ENCODE measurements around the gene UBE2E2.

Gene UBE2E2

DNA sequence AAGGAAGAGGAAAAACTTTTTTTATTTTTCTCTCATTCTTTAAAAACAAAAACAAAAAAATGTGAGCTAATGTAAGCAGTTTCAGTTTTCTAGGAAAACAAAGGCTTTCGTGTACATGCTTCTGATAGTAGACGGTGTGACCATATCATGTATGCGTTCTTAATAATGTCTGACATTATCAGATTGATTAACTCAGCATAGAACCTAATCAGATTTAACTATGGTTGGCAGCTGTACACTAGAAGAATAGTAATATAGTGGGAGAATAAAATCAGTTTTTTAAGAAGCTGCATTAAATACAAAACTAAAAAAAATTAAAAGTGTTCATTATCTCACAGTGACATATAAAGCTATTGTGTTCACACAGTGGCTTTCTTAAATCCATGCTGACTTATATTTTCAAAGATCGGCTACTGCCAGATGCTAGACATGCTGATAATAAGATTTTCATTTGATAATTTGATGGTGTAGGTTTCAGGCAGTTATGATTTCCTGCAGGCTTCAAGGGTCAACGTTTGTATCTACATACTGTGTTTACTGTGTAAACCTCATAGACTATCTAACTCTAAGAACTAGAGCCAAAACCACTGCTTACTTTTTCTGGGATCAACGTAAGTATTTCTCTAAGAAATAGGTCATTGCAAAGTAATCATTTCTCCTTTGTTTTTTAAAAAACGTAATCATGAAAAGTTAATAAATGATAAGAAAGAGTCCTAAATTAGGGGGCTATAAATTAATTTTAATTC, 74.0 kb downstream of the UBE2E2 start:
- DNase-seq (ENCODE audit: low read depth) = no peak

DNA sequence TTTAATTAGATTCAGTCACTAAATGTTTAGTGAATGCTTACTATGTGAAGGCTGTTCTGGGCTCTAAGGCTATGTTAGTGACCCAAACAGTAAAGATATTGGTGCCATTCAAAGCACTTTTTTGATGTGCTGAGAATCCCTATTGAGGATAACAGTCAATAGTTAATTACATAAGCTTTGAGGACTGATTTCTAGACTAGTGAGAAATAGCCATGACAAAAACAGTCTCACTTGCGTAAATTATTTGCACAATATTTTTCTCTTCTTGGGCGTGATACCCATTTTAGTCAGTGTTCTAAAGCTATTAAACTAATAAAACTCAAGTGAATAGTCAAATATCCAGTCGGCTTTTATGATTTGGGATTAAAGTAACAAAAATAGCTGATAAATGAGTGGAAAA, 74.6 kb downstream of the UBE2E2 start:
- DNase-seq (ENCODE audit: low read depth) = no peak

- DNase-seq (ENCODE audit: low read depth) = no peak
Observed at GRCh38 chr3:23283625-23284024, 80.5 kb downstream of the UBE2E2 start.

DNA sequence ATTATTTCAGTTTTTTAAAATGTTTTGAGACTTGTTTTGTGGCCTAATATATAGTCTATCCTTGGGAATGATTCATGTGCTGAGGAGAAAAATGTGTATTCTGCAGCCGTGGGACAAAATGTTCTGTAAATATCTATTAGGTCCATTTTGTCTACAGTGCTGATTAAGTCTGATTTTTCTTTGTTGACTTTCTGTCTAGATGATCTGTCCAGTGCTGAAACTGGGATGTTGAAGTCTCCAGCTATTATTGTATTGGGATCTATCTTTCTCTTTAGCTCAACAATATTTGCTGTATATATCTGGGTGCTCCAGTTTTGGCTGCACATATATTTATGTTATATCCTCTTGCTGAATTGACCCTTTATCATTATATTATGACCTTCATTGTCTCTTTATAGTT, 85.2 kb downstream of the UBE2E2 start:
- no peak for DNase-seq (ENCODE audit: low read depth)

DNA sequence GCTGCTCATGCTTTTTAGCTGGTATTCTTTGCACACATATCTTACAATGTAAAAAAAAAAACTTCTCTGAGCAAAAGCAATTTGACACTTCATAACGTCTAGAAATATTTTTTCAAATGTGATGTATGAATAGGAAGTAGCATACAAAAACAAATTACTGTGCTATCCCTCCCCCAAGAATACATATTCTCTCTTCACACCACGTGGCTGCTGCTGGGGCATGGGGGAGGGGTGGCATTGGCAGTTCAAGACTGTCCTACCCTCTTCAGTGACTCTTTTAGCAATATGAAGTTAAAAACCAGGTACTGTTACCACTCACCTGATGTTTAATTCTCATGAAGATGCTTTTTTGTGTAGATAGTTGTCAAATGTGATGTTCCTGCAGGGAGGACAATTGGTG, 85.6 kb downstream of the UBE2E2 start:
- no peak for DNase-seq (ENCODE audit: low read depth)

GRCh38 chr3:23292432-23292831, 89.3 kb downstream of the UBE2E2 start:
- DNase-seq (ENCODE audit: low read depth) = no peak

- no peak for DNase-seq (ENCODE audit: low read depth)
Observed at GRCh38 chr3:23294770-23295387, 91.8 kb downstream of the UBE2E2 start.

- no peak for DNase-seq (ENCODE audit: low read depth)
Observed at GRCh38 chr3:23301819-23302218, 98.7 kb downstream of the UBE2E2 start.

- no peak for DNase-seq (ENCODE audit: low read depth)
Observed at GRCh38 chr3:23302271-23302670, 99.1 kb downstream of the UBE2E2 start.

- no peak for DNase-seq (ENCODE audit: low read depth)
Observed at GRCh38 chr3:23303601-23304217, 100.6 kb downstream of the UBE2E2 start.

DNA sequence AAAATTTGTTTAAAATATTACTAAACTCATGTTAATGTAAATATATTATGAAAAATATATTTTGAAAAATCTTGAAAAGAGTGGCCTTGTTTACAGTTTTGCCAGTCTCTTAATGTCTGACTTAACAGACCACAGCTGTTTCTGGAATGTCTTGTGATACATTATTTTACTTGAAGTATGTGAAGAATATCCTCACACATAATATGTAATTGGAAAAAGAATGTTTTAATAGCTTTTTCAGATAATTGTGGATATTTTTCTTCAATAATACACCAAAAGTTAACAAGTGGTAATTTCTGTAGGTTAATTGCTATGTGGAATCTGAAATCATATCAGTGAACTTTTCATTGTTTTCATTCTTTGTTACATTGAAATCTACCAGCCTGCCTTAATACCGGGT, 101.3 kb downstream of the UBE2E2 start:
- no peak for DNase-seq (ENCODE audit: low read depth)

- no peak for DNase-seq (ENCODE audit: low read depth)
Observed at GRCh38 chr3:23308986-23309625, 106.0 kb downstream of the UBE2E2 start.

GRCh38 chr3:23312866-23313265, 109.7 kb downstream of the UBE2E2 start:
- no peak for DNase-seq (ENCODE audit: low read depth)

DNA sequence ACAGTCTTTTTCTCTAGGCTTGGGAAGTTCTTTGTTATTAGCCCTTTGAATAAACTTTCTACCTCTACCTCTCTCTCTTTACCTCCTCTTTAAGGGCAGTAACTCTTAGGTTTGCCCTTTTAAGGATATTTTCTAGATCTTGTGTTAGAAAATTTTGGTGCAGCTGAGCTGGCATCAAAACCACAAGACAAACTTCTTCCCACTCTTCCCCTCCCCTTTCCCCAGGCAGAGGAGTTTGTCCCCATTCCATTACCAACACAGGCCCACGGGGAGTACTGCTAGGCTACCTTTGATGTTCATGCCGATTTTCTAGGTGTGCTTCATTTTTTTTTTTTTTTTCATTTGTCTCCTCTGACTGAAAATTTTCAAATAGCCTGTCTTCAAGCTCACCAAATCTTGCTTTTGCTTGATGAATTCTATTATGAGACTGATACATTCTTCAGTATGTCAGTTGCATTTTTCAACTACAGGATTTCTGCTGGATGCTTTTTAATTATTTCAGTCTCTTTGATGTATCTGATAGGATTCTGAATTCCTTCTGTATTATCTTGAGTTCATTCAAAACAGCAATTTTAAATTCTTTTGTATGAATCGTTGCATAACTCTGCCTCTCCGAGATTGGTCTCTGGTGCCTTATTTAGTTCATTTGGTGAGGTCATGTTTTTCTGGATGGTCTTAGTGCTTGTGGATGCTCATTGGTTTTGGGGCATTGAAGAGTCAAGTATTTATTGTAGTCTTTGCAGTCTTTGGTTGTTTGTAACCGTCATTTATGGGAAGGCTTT, 112.0 kb downstream of the UBE2E2 start:
- no peak for DNase-seq (ENCODE audit: low read depth)

DNA sequence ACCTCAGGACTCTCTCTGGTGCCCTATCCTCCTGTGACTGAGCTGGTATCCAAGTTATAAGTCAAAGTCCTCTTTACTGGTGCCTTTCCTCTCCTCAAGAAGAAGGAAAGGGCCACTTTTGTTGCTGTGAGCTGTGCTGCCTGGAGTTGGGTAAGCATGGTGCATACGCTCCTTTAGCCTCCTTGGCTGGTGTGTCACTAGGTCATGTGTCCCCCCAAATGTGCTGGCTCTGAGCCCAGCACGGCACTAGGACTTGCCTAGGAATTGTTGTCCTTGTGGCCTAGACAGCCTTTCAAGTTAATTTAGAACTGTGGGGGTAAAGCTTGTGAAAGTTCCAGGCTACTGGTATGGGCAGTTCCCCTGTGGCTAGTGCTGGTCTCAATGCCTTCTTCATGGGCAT, 113.8 kb downstream of the UBE2E2 start:
- DNase-seq (ENCODE audit: low read depth) = no peak

- no peak for DNase-seq (ENCODE audit: low read depth)
Observed at GRCh38 chr3:23319366-23320312, 116.5 kb downstream of the UBE2E2 start.

GRCh38 chr3:23320586-23321570, 117.8 kb downstream of the UBE2E2 start:
- no peak for DNase-seq (ENCODE audit: low read depth)

DNA sequence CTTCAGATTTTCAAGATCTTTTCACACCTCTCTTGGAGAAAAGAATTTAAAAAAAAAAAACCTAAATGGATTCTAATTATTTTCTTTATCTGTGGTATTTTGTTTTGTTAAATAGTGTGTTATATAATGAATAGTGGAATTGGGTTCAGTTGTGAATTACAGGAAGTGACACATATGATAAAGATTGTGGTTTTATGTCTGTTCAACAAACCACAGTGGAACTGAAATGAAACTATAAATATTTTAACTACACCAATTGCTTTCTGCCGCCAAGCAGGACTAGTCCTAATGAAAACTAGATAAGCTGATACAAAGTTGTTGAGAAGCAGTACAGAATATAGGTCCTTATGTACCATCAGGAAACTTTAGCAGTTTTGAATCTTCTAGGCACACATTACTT, 121.6 kb downstream of the UBE2E2 start:
- DNase-seq (ENCODE audit: low read depth) = no peak

- DNase-seq (ENCODE audit: low read depth) = no peak
Observed at GRCh38 chr3:23325466-23326065, 122.4 kb downstream of the UBE2E2 start.
